ENCODE data around the gene KCNC3. TPM values are rescaled to one million over a fixed set of nuclear protein-coding genes. Genes with fewer than 3 reads are reported as not detected.

KCNC3 gene
- total RNA-seq, 3 donors from 2014 or later (not counting 1 experiment from before 2014, with no cell fraction given), result 0.57 to 3.2 (median 0.68) TPM

GRCh38 chr19:50322931-50323781, 6.0 kb downstream of the KCNC3 start:
- Histone ChIP-seq H3K4me3 (ENCODE audit: low read length) (no peak overlapping the region), H3K4me1 (ENCODE audit: control insufficient read depth, insufficient read depth, low read length) (peaks cover 19% of the 10 kb centered on the region), H3K27ac (ENCODE audit: low read length) (no peak overlapping the region), H3K36me3 (ENCODE audit: control insufficient read depth, insufficient read depth, low read length) (no peaks in the 10 kb centered on the region), H3K9me3 (ENCODE audit: control insufficient read depth, insufficient read depth, low read length) (peaks cover 3% of the 10 kb centered on the region), H3K27me3 (ENCODE audit: control insufficient read depth, insufficient read depth, low read length) (peaks cover 26% of the 10 kb centered on the region)
- Mint-ChIP-seq H3K4me1 (peaks cover 13 to 25% of the 10 kb centered on the region in 2 donors), H3K9me3 (peaks cover 0 to 3% of the 10 kb centered on the region in 2 donors), H3K4me3 (no peak overlapping the region), H3K27ac (no peak overlapping the region), H3K27me3 (ENCODE audit: low read depth in 2 of 2) (peaks cover 18 to 47% of the 10 kb centered on the region in 2 donors), H3K36me3 (peaks cover 10% of the 10 kb centered on the region)
- ATAC-seq (no peak), DNase-seq (no peak)
- WGBS (ENCODE audit: insufficient coverage), result 95% methylated on average over 51 of the region's 55 CpGs
- no peak for TF ChIP-seq CTCF (IDR thresholded peaks at IDR 0.05)
- intact Hi-C loops (cut with micrococcal nuclease), result no loop called here

- Mint-ChIP-seq H3K36me3 (peaks cover 6% of the 10 kb centered on the region), H3K4me3 (no peak overlapping the region), H3K4me1 (peaks cover 7 to 18% of the 10 kb centered on the region in 2 donors), H3K27me3 (ENCODE audit: low read depth in 2 of 2) (peaks cover 21 to 45% of the 10 kb centered on the region in 2 donors), H3K27ac (no peak overlapping the region), H3K9me3 (peaks cover 0 to 3% of the 10 kb centered on the region in 2 donors)
- TF ChIP-seq CTCF (IDR thresholded peaks at IDR 0.05), result no peak
- peaks cover 12% of the 10 kb centered on the region for H3K4me1 ChIP-seq (ENCODE audit: control insufficient read depth, insufficient read depth, low read length)
- H3K27me3 ChIP-seq (ENCODE audit: control insufficient read depth, insufficient read depth, low read length), result peaks cover 19% of the 10 kb centered on the region
- no peak overlapping the region for H3K4me3 ChIP-seq (ENCODE audit: low read length)
- H3K27ac ChIP-seq (ENCODE audit: low read length), result no peak overlapping the region
- no peak for ATAC-seq
- H3K36me3 ChIP-seq (ENCODE audit: control insufficient read depth, insufficient read depth, low read length), result no peaks in the 10 kb centered on the region
- intact Hi-C loops (cut with micrococcal nuclease), result no loop called here
- H3K9me3 ChIP-seq (ENCODE audit: control insufficient read depth, insufficient read depth, low read length), result peaks cover 3% of the 10 kb centered on the region
- no peak for DNase-seq
- 81% methylated on average over 12 of the region's 12 CpGs for WGBS (ENCODE audit: insufficient coverage)
Observed at GRCh38 chr19:50322234-50322633, 6.9 kb downstream of the KCNC3 start.

GRCh38 chr19:50321831-50322230, 7.3 kb downstream of the KCNC3 start:
- Histone ChIP-seq H3K4me1 (ENCODE audit: control insufficient read depth, insufficient read depth, low read length) (peaks cover 10% of the 10 kb centered on the region), H3K27ac (ENCODE audit: low read length) (no peak overlapping the region), H3K27me3 (ENCODE audit: control insufficient read depth, insufficient read depth, low read length) (peaks cover 15% of the 10 kb centered on the region), H3K36me3 (ENCODE audit: control insufficient read depth, insufficient read depth, low read length) (no peaks in the 10 kb centered on the region), H3K9me3 (ENCODE audit: control insufficient read depth, insufficient read depth, low read length) (peaks cover 3% of the 10 kb centered on the region), H3K4me3 (ENCODE audit: low read length) (no peak overlapping the region)
- WGBS (ENCODE audit: insufficient coverage), result 63% methylated on average over 4 of the region's 4 CpGs
- TF ChIP-seq CTCF (IDR thresholded peaks at IDR 0.05), result no peak
- H3K9me3 Mint-ChIP-seq, result no peaks in the 10 kb centered on the region
- no peak overlapping the region for H3K4me3 Mint-ChIP-seq
- ATAC-seq, result no peak
- H3K27me3 Mint-ChIP-seq (ENCODE audit: low read depth in 2 of 2), result peaks cover 17 to 41% of the 10 kb centered on the region in 2 donors
- no peak for DNase-seq
- H3K36me3 Mint-ChIP-seq, result peaks cover 2% of the 10 kb centered on the region
- peaks cover 3 to 14% of the 10 kb centered on the region in 2 donors for H3K4me1 Mint-ChIP-seq
- H3K27ac Mint-ChIP-seq, result no peak overlapping the region
- intact Hi-C loops (cut with micrococcal nuclease), result no loop called here
